Colonic mucosa (tissue), 4 donors: Measurements from ENCODE around the gene DGCR2. TPM values are rescaled to one million over a fixed set of nuclear protein-coding genes. Genes with fewer than 3 reads are reported as not detected.

Experiments
- DNase-seq: peaks from one replicate; pipeline ENCODE4 v3.0.0-alpha.2; 2020
- H3K27ac ChIP-seq: fragments of 200-600 bp; one replicate; pipeline ENCODE4 v1.8.0; 2021
- H3K27me3 ChIP-seq: fragments of 200-600 bp; one replicate; pipeline ENCODE4 v1.8.0; 2021
- H3K36me3 ChIP-seq: fragments of 200-600 bp; one replicate; pipeline ENCODE4 v1.8.0; 2021
- H3K4me1 ChIP-seq: fragments of 200-600 bp; one replicate; pipeline ENCODE4 v1.8.0; 2021; ENCODE audit warnings: mild to moderate bottlenecking
- H3K4me3 ChIP-seq: fragments of 200-600 bp; one replicate; pipeline ENCODE4 v1.8.0; 2021
- H3K9ac ChIP-seq, 2 donors: one replicate each; pipeline ENCODE4 v1.7.0; 2013; ENCODE audit warnings: control low read depth in 2 of 2, low read depth in 2 of 2, low read length in 2 of 2
- H3K9me3 ChIP-seq: fragments of 200-600 bp; one replicate; pipeline ENCODE4 v1.8.0; 2021
- intact Hi-C: fragments of 100-400 bp; cut with DNase I; formaldehyde crosslinking; loops from one replicate; pipeline ENCODE4 v1.14.1; 2022
- total RNA-seq, 2 donors: library from RNA; stranded (reverse); fragmentation: NEBNext Ultra II Directional in 1 of 2; extraction: Animal tissue kit (Norgen Biotek cat#: 25700) in 1 of 2; gene quantifications; one replicate each; pipeline ENCODE4 v1.2.1, GENCODE V29; 2021
- TF ChIP-seq, protein P1 (sequence below): fragments of 200-600 bp; IDR thresholded peaks from one replicate; pipeline ENCODE4 v1.8.0; 2022; ENCODE audit warnings: antibody characterized with exemption, mild to moderate bottlenecking
- donor health status: healthy.
- donor health status: DM: no; HTN: no; CAD: no.
- donor health status: DM: no; HTN: no; CAD: no.

DGCR2 gene
- total RNA-seq, 2 donors from 2014 or later, result 71.6 to 82.5 TPM

GRCh38 chr22:19063581-19064353 lies 58.4 kb downstream of the DGCR2 start:
- TF ChIP-seq, protein P1, sequence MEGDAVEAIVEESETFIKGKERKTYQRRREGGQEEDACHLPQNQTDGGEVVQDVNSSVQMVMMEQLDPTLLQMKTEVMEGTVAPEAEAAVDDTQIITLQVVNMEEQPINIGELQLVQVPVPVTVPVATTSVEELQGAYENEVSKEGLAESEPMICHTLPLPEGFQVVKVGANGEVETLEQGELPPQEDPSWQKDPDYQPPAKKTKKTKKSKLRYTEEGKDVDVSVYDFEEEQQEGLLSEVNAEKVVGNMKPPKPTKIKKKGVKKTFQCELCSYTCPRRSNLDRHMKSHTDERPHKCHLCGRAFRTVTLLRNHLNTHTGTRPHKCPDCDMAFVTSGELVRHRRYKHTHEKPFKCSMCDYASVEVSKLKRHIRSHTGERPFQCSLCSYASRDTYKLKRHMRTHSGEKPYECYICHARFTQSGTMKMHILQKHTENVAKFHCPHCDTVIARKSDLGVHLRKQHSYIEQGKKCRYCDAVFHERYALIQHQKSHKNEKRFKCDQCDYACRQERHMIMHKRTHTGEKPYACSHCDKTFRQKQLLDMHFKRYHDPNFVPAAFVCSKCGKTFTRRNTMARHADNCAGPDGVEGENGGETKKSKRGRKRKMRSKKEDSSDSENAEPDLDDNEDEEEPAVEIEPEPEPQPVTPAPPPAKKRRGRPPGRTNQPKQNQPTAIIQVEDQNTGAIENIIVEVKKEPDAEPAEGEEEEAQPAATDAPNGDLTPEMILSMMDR, result no peak
- H3K4me1 ChIP-seq, result no peaks in the 10 kb centered on the region
- no peak overlapping the region for H3K27ac ChIP-seq
- DNase-seq, result no peak
- H3K9me3 ChIP-seq, result no peaks in the 10 kb centered on the region
- H3K27me3 ChIP-seq, result no peaks in the 10 kb centered on the region
- intact Hi-C loops, result no loop called here
- no peak overlapping the region for H3K4me3 ChIP-seq
- H3K36me3 ChIP-seq, result no peaks in the 10 kb centered on the region
- no peak overlapping the region for H3K9ac ChIP-seq

GRCh38 chr22:19062943-19063308 lies 59.3 kb downstream of the DGCR2 start:
- no peak for DNase-seq
- no peaks in the 10 kb centered on the region for H3K4me1 ChIP-seq

DNA sequence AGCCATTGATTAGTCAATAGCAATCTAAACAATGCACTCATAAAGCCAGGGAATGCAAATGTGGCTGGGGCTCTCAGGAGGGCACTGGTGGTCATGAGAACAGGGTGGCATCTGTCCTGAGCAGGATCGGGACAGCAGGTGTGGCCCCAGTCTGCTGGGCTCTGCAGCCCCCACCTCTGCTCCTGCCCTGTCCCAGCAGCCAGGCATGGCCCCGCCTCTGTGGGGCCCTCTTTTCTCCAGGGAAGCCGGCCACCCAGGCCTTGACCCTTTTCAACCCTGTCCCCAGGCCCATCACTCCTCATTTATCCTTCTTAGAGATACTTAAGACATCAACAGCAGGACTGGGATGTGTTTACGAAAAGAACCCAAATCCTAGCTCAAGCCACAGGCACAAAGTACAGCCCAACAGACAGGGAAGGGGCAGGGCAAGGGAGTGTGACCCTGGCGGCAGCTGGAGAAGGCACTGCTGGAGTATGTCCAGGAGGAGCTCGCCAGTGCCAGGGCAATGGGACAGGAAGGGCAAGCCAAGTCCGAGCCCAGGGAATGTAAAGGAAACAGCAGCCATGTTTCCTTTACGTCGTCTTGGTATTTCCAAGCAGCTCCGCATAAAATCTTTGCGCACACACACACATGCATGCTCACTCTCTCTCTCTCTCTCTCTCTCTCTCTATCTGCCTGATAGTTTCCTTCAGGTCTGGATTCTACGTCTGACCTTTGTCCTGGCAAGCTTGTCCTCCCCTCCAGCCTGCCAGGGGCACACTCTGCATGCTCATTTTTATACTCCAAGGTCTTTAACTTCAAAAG lies 59.9 kb downstream of the DGCR2 start:
- no peak for DNase-seq
- Histone ChIP-seq H3K27me3 (no peaks in the 10 kb centered on the region), H3K9me3 (no peaks in the 10 kb centered on the region), H3K4me3 (no peak overlapping the region), H3K27ac (no peak overlapping the region), H3K9ac (no peak overlapping the region), H3K36me3 (no peaks in the 10 kb centered on the region), H3K4me1 (no peaks in the 10 kb centered on the region)
- intact Hi-C loops, result no loop called here
- TF ChIP-seq, protein P1, result no peak

More at GRCh38 chr22:19062943-19063308, 59.3 kb downstream of the DGCR2 start:
- intact Hi-C loops, result no loop called here
- TF ChIP-seq, protein P1, result no peak
- Histone ChIP-seq H3K9ac (no peak overlapping the region), H3K27ac (no peak overlapping the region), H3K9me3 (no peaks in the 10 kb centered on the region), H3K36me3 (no peaks in the 10 kb centered on the region), H3K4me3 (no peak overlapping the region), H3K27me3 (no peaks in the 10 kb centered on the region)

GRCh38 chr22:19061471-19062138 lies 60.6 kb downstream of the DGCR2 start:
- Histone ChIP-seq H3K36me3 (no peaks in the 10 kb centered on the region), H3K4me3 (no peak overlapping the region), H3K4me1 (no peaks in the 10 kb centered on the region), H3K9ac (no peak overlapping the region), H3K27me3 (no peaks in the 10 kb centered on the region), H3K9me3 (no peaks in the 10 kb centered on the region), H3K27ac (no peak overlapping the region)
- intact Hi-C loops, result no loop called here
- TF ChIP-seq, protein P1, result no peak
- DNase-seq, result no peak

GRCh38 chr22:19060356-19061009 lies 61.7 kb downstream of the DGCR2 start:
- intact Hi-C loops, result no loop called here
- Histone ChIP-seq H3K4me3 (no peak overlapping the region), H3K27me3 (no peaks in the 10 kb centered on the region), H3K27ac (no peak overlapping the region), H3K9me3 (no peaks in the 10 kb centered on the region), H3K36me3 (no peaks in the 10 kb centered on the region), H3K4me1 (no peaks in the 10 kb centered on the region), H3K9ac (no peak overlapping the region)
- TF ChIP-seq, protein P1, result no peak
- DNase-seq, result no peak
